ENCODE measurements around the gene ITGA1.
"Not testable (repeated sequence)": the region's sequence is repeated elsewhere in the genome, so short reads cannot be mapped to it uniquely, and the experiment has no call there.

Gene ITGA1

DNA sequence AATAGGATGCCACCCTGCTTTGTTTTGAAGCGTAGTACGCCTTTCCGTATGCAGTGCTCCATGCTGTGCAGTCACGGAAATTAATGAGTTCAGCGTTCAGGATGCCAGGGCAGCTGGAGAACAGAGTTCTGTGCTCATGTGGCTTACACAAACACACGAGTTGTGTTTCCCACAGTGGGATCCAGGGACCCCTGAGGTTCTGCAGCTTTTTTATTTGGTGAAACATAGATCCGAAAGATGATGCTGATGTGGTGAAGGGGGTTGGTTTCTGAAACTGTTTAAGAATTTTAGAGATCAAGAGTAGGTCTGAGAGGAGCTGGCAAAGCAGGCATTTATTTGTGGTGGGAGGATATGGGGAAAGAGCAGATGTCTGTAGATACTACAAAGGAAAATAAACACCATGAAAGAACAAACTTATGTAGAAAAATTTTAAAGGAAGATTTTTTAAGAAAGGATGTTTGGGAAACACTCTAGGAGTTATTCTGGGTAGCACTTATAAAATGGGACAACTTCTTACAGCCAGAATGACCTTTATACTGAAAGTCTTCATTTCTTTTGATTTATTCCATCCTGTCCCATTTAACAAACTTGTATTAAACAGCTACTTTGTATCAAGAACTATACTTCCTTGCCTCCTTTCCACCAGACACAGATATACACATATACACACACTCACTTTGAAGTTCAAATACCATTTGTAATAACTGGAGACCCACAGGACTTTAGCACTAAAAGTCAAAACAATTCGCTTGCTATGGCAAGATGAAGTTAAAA lies 52.7 kb downstream of the ITGA1 start:
- TF ChIP-seq, protein P1, sequence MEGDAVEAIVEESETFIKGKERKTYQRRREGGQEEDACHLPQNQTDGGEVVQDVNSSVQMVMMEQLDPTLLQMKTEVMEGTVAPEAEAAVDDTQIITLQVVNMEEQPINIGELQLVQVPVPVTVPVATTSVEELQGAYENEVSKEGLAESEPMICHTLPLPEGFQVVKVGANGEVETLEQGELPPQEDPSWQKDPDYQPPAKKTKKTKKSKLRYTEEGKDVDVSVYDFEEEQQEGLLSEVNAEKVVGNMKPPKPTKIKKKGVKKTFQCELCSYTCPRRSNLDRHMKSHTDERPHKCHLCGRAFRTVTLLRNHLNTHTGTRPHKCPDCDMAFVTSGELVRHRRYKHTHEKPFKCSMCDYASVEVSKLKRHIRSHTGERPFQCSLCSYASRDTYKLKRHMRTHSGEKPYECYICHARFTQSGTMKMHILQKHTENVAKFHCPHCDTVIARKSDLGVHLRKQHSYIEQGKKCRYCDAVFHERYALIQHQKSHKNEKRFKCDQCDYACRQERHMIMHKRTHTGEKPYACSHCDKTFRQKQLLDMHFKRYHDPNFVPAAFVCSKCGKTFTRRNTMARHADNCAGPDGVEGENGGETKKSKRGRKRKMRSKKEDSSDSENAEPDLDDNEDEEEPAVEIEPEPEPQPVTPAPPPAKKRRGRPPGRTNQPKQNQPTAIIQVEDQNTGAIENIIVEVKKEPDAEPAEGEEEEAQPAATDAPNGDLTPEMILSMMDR (IDR thresholded peaks at IDR 0.05; ENCODE audit: low read depth, low read length, missing control alignments), result no peak
- no peak overlapping the region for H3K4me3 ChIP-seq (replicated peaks; ENCODE audit: low read depth, low read length)
- no peak for DNase-seq (ENCODE audit: extremely low read depth, low read depth)

DNA sequence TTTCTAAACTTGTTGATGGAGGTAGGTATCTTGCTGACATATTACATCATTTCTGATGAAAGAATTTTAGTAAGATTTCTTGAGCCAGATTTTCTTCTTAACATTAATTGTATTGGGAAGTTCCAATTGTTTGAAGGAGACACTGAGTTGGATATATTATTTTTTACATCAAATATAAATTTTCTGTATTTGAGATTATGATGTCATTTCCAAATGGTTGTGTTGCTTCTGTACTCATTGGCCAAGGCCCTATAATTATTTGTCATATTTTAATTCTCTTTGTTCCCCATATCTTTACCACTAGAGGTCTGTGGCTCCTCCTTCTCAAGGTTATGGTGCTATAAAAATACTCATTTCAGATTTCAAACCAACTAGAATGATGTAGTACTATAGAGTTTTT lies 53.4 kb downstream of the ITGA1 start:
- TF ChIP-seq, protein P1 (IDR thresholded peaks at IDR 0.05; ENCODE audit: low read depth, low read length, missing control alignments), result no peak
- no peak overlapping the region for H3K4me3 ChIP-seq (replicated peaks; ENCODE audit: low read depth, low read length)
- DNase-seq (ENCODE audit: extremely low read depth, low read depth), result no peak

DNA sequence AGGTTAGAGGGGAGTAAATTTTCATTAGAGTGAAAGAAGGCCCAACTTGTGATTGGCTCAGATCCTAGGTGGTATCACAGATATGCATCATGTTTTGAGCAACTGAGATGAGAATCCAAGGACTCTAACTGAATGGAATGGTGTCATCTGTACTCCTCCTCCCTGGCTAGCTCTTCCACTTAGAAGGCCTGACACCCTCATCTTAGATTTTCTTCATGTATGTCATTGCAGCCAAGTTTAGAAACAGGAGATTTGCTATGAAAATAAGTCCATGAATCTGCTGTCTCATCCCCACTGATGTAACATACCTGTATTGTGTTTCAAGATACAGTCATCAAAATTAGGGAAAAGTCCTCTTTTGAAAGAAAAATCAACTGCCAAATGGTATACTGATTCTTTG lies 54.4 kb downstream of the ITGA1 start:
- DNase-seq (ENCODE audit: extremely low read depth, low read depth), result no peak
- TF ChIP-seq, protein P1 (IDR thresholded peaks at IDR 0.05; ENCODE audit: low read depth, low read length, missing control alignments), result no peak
- H3K4me3 ChIP-seq (replicated peaks; ENCODE audit: low read depth, low read length), result no peak overlapping the region

DNA sequence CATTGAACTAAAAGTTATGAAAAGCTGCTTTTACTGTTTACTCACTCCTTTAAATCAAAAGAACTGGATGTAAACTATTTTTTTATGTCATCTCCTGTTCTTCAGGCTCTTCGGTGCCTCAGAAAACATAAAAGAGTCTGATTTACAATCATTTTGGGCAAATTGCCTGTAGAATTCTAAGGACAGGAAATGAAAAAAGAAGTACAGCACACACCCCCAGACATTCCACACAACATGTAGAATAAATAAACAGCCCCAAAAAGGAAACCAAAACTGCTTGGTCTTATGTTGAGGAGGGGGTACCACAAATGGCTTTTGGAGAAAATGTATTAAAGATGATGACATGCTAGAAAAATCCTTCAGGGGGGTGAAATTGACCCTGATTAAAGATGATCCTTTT lies 57.2 kb downstream of the ITGA1 start:
- H3K4me3 ChIP-seq (replicated peaks; ENCODE audit: low read depth, low read length), result no peak overlapping the region
- TF ChIP-seq, protein P1 (IDR thresholded peaks at IDR 0.05; ENCODE audit: low read depth, low read length, missing control alignments), result no peak
- DNase-seq (ENCODE audit: extremely low read depth, low read depth), result peak; percentile 21

DNA sequence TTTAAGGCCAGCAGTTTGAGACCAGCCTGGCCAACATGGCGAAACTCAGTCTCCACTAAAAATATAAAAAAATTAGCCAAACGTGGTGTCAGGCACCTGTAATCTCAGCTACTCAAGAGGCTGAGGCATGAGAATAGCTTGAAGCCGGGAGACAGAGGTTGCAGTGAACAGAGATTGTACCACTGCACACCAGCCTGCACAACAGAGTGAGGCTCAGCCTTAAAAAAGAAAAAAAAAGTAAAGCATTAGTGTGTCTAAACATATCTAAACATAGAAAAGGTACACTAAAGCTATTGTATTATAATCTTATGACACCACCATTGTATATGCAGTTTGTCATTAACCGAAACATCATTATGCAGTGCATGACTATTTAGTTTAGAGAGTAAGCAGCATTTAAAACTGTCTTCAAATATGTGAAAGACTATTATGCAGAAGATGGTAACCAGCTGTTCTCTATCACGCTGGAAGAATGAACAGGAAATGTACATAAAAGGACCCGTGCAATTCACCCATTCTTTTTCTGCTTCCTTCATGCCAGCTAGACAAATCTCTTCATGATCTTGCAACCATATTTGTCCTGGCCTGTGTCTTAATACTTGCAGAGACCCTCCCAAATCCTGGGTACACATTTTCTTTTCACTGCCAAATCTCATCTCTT lies 58.6 kb downstream of the ITGA1 start:
- TF ChIP-seq, protein P1 (IDR thresholded peaks at IDR 0.05; ENCODE audit: low read depth, low read length, missing control alignments), result no peak
- no peak overlapping the region for H3K4me3 ChIP-seq (replicated peaks; ENCODE audit: low read depth, low read length)
- peak; percentile 32 for DNase-seq (ENCODE audit: extremely low read depth, low read depth)

DNA sequence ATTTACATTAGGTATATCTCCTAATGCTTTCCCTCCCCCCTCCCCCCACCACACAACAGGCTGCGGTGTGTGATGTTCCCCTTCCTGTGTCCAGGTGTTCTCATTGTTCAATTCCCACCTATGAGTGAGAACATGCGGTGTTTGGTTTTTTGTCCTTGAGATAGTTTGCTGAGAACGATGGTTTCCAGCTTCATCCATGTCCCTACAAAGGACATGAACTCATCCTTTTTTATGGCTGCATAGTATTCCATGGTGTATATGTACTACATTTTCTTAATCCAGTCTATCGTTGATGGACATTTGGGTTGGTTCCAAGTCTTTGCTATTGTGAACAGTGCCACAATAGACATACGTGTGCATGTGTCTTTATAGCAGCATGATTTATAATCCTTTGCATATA lies 61.0 kb downstream of the ITGA1 start:
- not testable (repeated sequence) for H3K4me3 ChIP-seq (replicated peaks; ENCODE audit: low read depth, low read length); DNase-seq (ENCODE audit: extremely low read depth, low read depth)

DNA sequence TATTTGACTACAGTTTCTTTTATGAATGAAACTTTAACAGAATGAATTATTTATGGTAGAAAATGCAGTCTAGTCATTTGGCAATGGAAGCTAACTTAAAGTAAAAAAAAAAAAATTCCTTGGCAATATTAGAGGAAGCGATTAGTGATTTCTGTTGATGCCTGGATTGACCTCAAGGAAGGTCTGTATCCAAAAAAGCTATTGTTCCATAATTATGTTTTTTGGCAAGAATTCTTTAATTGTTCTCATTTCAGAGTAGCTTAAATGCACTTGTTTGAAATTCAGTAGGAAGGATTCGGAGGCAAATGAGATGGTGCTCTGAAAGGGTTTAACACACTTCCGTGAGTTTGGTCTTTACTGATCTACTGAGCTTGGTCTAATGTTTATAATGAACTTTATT lies 61.8 kb downstream of the ITGA1 start:
- TF ChIP-seq, protein P1 (IDR thresholded peaks at IDR 0.05; ENCODE audit: low read depth, low read length, missing control alignments), result no peak
- DNase-seq (ENCODE audit: extremely low read depth, low read depth), result no peak
- H3K4me3 ChIP-seq (replicated peaks; ENCODE audit: low read depth, low read length), result no peak overlapping the region
